GM12878 (cell line): ENCODE results near the gene FAM120A. TPM values are rescaled to one million over a fixed set of nuclear protein-coding genes. Genes with fewer than 3 reads are reported as not detected.

Source experiments
- ATAC-seq: fragments of 200-7000 bp; cut with Tn5 transposase; 3 replicates; pipeline ENCODE4 v1.9.1; 2020; ENCODE audit warnings: mild to moderate bottlenecking, moderate library complexity
- BruUV-seq: library from RNA; stranded (reverse); fragments of 400-500 nt; replicated peaks from 2 replicates; lab custom pipeline; 2021; lab: Mats Ljungman, UMichigan
- CTCF ChIA-PET: fragments of 300-600 bp; sonication (Branson Sonifier 250); formaldehyde crosslinking; extraction: SDS; loops from one replicate; lab custom pipeline; 2021; ENCODE audit warnings: inconsistent platforms; lab: Yijun Ruan, JAX
- POLR2A ChIA-PET: fragments of 350-600 bp; formaldehyde crosslinking; extraction: SDS; loops from one replicate; lab custom pipeline; 2021; ENCODE audit warnings: inconsistent platforms; lab: Charles Lee
- RAD21 ChIA-PET: fragments of 300-600 bp; sonication (Branson Sonifier 250); formaldehyde crosslinking; loops from one replicate; lab custom pipeline; 2023; ENCODE audit warnings: antibody characterized with exemption; ENCODE audit not compliant: unreplicated experiment; lab: Charles Lee
- SMC1A ChIA-PET: fragments of 300-600 bp; sonication (Branson Sonifier 250); formaldehyde crosslinking; loops from one replicate; lab custom pipeline; 2023; ENCODE audit not compliant: unreplicated experiment, uncharacterized antibody; lab: Charles Lee
- DNase-seq: peaks from one replicate; pipeline ENCODE4 v3.0.0-alpha.2; 2011; ENCODE audit warnings: low read depth, low spot score
- FAIRE-seq: peaks from 3 replicates; lab custom pipeline; 2011; peaks lifted over from hg19 to GRCh38; lab: Jason Lieb, UNC
- H2AFZ ChIP-seq: 2 replicates; pipeline ENCODE4 v1.6.0; 2011; ENCODE audit warnings: low read depth, low read length, control low read depth; ENCODE audit not compliant: control insufficient read depth
- H3K27ac ChIP-seq: 2 replicates; pipeline ENCODE4 v1.5.1; 2011; ENCODE audit warnings: control low read depth; ENCODE audit not compliant: control insufficient read depth, insufficient read depth
- H3K27me3 ChIP-seq, 2 experiments: replicated peaks in 1 of 2; 2 replicates each; pipeline versions ENCODE4 v1.6.0 to v1.6.1; 2011; ENCODE audit warnings: low read length in 1 of 2; ENCODE audit not compliant: control insufficient read depth in 2 of 2, insufficient read depth in 2 of 2
- H3K36me3 ChIP-seq, 2 experiments: 2 replicates each; pipeline ENCODE4 v1.5.1; 2011; ENCODE audit warnings: low read length in 1 of 2; ENCODE audit not compliant: control insufficient read depth in 2 of 2, insufficient read depth in 2 of 2
- H3K4me1 ChIP-seq: 2 replicates; pipeline ENCODE4 v1.6.1; 2011; ENCODE audit warnings: mild to moderate bottlenecking, low read length, moderate library complexity, mixed read lengths; ENCODE audit not compliant: control insufficient read depth, insufficient read depth
- H3K4me2 ChIP-seq: 2 replicates; pipeline ENCODE4 v1.6.0; 2011; ENCODE audit warnings: control low read depth; ENCODE audit not compliant: control insufficient read depth, insufficient read depth
- H3K4me3 ChIP-seq: fragments of 200-600 bp; sonication (generic); 2 replicates; pipeline ENCODE4 v1.5.1; 2016
- H3K79me2 ChIP-seq: 2 replicates; pipeline ENCODE4 v1.6.0; 2011; ENCODE audit warnings: low read length; ENCODE audit not compliant: control insufficient read depth, insufficient read depth
- H3K9ac ChIP-seq: 2 replicates; pipeline ENCODE4 v1.8.0; 2011; ENCODE audit warnings: low read length, control low read depth, mixed read lengths; ENCODE audit not compliant: control insufficient read depth, insufficient read depth
- H3K9me3 ChIP-seq: replicated peaks from 3 replicates; pipeline ENCODE4 v1.5.1; 2011; ENCODE audit warnings: mild to moderate bottlenecking, low read length; ENCODE audit not compliant: control insufficient read depth, insufficient read depth
- H4K20me1 ChIP-seq: 2 replicates; pipeline ENCODE4 v1.6.0; 2011; ENCODE audit not compliant: control insufficient read depth, insufficient read depth
- CHD4 ChIP-seq: fragments of 200-600 bp; sonication (generic); IDR thresholded peaks from 2 replicates; pipeline ENCODE4 v1.6.1; 2016; ENCODE audit warnings: mild to moderate bottlenecking
- NFYA ChIP-seq: IDR thresholded peaks from 2 replicates; pipeline ENCODE4 v1.6.1; 2011; ENCODE audit warnings: low read depth, mild to moderate bottlenecking, low read length, improper control_type of control experiment, borderline replicate concordance
- PKNOX1 ChIP-seq: fragments of 450-650 bp; IDR thresholded peaks from 2 replicates; pipeline ENCODE4 v1.6.1; 2016; ENCODE audit warnings: mild to moderate bottlenecking
- SRF ChIP-seq, 2 experiments: IDR thresholded peaks; 2 replicates each; pipeline ENCODE4 v1.6.1; 2011; ENCODE audit warnings: low read depth in 2 of 2, low read length in 2 of 2, mild to moderate bottlenecking in 1 of 2, moderate library complexity in 1 of 2
- WGBS: methylation state at CpG from one replicate; pipeline ENCODE4 v1.1.6; 2016; ENCODE audit warnings: low lambda C conversion rate; ENCODE audit not compliant: insufficient replicate concordance, insufficient coverage; ENCODE audit errors: missing lambda C conversion rate; 5-methylcytosine and 5-hydroxymethylcytosine counted together
- in situ Hi-C: fragments of 300-500 bp; cut with MboI; formaldehyde crosslinking; loops from 9 replicates; pipeline ENCODE4 v1.14.3; 2018; ENCODE audit warnings: mixed read lengths
- intact Hi-C: fragments of 100-400 bp; cut with micrococcal nuclease; formaldehyde crosslinking; loops from one replicate; pipeline ENCODE4 v1.14.2; 2022; ENCODE audit not compliant: unreplicated experiment
- polyA plus RNA-seq, 11 experiments: library from polyadenylated mRNA; depleted of rRNA in 4 of 11; unstranded in 6 of 11; stranded (reverse) in 5 of 11; fragments of >200 nt; fragmentation: Nextera tagmentation in 4 of 11; fragmentation: Illumina TruSeq in 1 of 11; extraction: Ambion mirVana in 4 of 11; extraction: Trizol in 1 of 11; gene quantifications; 1 replicate in 1 of 11; 2 replicates in 10 of 11; pipeline versions ENCODE4 v1.2.1 to v1.2.3, GENCODE V29; 2011 to 2016; ENCODE audit warnings: inconsistent platforms in 2 of 11, missing spikeins in 2 of 11, low read depth in 1 of 11
- total RNA-seq, 4 experiments: library from RNA; depleted of rRNA in 3 of 4; stranded (reverse); fragments of >200 nt in 3 of 4; fragmentation: Illumina TruSeq in 1 of 4; extraction: Trizol in 1 of 4; gene quantifications; 2 replicates each; pipeline versions ENCODE4 v1.2.1 to v1.2.3, GENCODE V29; 2013 to 2021

The FAM120A gene
- total and polyA plus RNA-seq, 10 of the 15 experiments (the other 5 are each of a cell fraction or from before 2014, with no cell fraction given) = 13.1 to 89.6 (median 52.5) TPM

- ChIA-PET POLR2A (no interaction called here), SMC1A (interaction anchor here (0.5 kb wide), 1 partner anchor 1100 kb away, joined by 3 read pairs; no protein-coding TSS in a partner anchor), RAD21 (no interaction called here), CTCF (no interaction called here)
- Histone ChIP-seq H2AFZ (no peak overlapping the region), H3K9me3 (no peaks in the 10 kb centered on the region; the same call in 2 of the 3 replicates), H4K20me1 (no peaks in the 10 kb centered on the region), H3K4me1 (peaks cover 15% of the 10 kb centered on the region), H3K27me3 (no peaks in the 10 kb centered on the region), H3K4me2 (no peak overlapping the region), H3K27ac (no peak overlapping the region), H3K79me2 (peaks cover 97% of the 10 kb centered on the region), H3K9ac (no peak overlapping the region), H3K36me3 (peaks cover 0 to 11% of the 10 kb centered on the region in 2 experiments; a peak in 1 of 4 replicates), H3K4me3 (peak overlapping the region; percentile 9; the same call in 1 of the 2 replicates)
- intact Hi-C loops (loop anchor here (10.0 kb wide), 1 partner anchor 705 kb away; no protein-coding TSS in a partner anchor), in situ Hi-C loops (no loop called here)
- no peak for FAIRE-seq
- ATAC-seq = no peak
- BruUV-seq = no TSS peak
- TF ChIP-seq SRF (IDR thresholded peaks at IDR 0.05; ENCODE audit: low read depth in 2 of 2, low read length in 2 of 2) = no peak
- TF ChIP-seq PKNOX1 = peak; percentile 69; the same call in 1 of the 2 replicates
- DNase-seq = no peak
Observed at GRCh38 chr9:93459432-93459847, 8.0 kb downstream of the FAM120A start.

- Histone ChIP-seq H3K9ac (no peak overlapping the region), H3K27me3 (no peaks in the 10 kb centered on the region), H3K36me3 (peaks cover 0 to 11% of the 10 kb centered on the region in 2 experiments; a peak in 1 of 4 replicates), H4K20me1 (no peaks in the 10 kb centered on the region), H3K9me3 (no peaks in the 10 kb centered on the region; the same call in 2 of the 3 replicates), H3K27ac (no peak overlapping the region), H3K4me3 (no peak overlapping the region), H3K79me2 (peaks cover 99% of the 10 kb centered on the region), H3K4me1 (peaks cover 15% of the 10 kb centered on the region), H2AFZ (no peak overlapping the region), H3K4me2 (no peak overlapping the region)
- no peak for DNase-seq
- POLR2A ChIA-PET = no interaction called here
- TF ChIP-seq NFYA = no peak
- TF ChIP-seq CHD4 = no peak
- in situ Hi-C loops = no loop called here
- WGBS = 94% methylated on average over 3 of the region's 3 CpGs
- BruUV-seq = no TSS peak
- SMC1A ChIA-PET = interaction anchor here (0.8 kb wide), 1 partner anchor 8 kb away, joined by 3 read pairs; no protein-coding TSS in a partner anchor
- CTCF ChIA-PET = interaction anchor here (1.0 kb wide), 1 partner anchor 11 kb away, joined by 3 read pairs; no protein-coding TSS in a partner anchor
- RAD21 ChIA-PET = no interaction called here
- no peak for FAIRE-seq
- intact Hi-C loops = no loop called here
- peak; percentile 12; the same call in 1 of the 3 replicates for ATAC-seq
Observed at GRCh38 chr9:93460689-93461413, 9.4 kb downstream of the FAM120A start.
